Activated CD8-positive, alpha-beta memory T cell treated with anti-CD3 and anti-CD28 coated beads for 24 hours (primary cell): Measurements from ENCODE around the gene NUP37.
"Not testable (repeated sequence)": the region's sequence is repeated elsewhere in the genome, so short reads cannot be mapped to it uniquely, and the experiment has no call there.

Experiments used
- DNase-seq: peaks from one replicate; pipeline ENCODE4 v3.0.0-alpha.2; 2020

Gene NUP37, protein sequence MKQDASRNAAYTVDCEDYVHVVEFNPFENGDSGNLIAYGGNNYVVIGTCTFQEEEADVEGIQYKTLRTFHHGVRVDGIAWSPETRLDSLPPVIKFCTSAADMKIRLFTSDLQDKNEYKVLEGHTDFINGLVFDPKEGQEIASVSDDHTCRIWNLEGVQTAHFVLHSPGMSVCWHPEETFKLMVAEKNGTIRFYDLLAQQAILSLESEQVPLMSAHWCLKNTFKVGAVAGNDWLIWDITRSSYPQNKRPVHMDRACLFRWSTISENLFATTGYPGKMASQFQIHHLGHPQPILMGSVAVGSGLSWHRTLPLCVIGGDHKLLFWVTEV

DNA sequence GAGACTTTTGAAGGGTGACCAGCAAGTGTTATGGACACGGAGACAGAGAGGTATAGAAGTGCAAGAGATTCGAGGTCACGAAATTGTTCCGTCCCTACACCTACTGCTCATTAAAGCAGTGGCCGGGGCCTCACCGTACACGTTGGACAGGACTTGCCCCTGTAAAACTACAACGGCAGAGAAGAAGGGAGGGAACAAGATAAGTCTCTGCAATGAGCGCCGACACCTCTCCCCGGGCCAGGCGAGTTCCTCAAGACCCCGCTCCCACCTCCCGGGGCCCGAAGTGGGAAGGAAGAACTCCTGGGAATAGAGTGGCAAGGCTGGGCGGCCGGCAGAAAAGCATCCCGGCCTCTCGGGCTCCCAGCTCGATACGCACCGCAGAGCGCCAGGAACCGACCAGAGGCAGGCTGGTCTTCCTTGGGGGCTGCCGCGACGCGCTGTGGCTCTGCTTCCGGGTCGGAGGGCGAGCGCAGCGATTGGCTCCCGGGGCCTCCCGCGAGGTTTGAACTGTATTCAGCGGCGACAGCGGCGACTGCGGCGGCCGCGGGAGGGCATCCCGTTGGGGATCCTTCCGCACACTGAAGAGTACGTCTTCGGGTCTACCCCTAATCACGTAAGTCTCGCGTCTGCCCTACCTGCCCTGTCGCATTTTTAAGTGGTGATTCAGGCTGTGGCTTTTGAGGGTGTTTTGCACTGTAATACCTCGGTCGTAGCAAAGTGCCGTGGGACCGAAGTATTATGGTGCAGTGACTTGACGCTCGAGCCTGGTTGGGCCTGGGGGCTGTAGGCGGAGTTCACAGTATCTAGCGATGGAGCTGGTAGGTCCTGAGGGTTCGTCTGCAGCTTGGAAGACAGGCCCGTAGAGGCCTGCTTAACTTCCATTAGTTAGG, at the start of gene NUP37, which contains the start of gene PARPBP:
Gene NUP37 (minus strand): TSS at position 441 of the 890 bp plus-strand sequence. CDS start 1,596 bp downstream, outside the sequence.
Gene PARPBP (plus strand): TSS at position 510 of the 890 bp plus-strand sequence. CDS start 3,706 bp downstream, outside the sequence.
- DNase-seq: peak; percentile 95

DNA sequence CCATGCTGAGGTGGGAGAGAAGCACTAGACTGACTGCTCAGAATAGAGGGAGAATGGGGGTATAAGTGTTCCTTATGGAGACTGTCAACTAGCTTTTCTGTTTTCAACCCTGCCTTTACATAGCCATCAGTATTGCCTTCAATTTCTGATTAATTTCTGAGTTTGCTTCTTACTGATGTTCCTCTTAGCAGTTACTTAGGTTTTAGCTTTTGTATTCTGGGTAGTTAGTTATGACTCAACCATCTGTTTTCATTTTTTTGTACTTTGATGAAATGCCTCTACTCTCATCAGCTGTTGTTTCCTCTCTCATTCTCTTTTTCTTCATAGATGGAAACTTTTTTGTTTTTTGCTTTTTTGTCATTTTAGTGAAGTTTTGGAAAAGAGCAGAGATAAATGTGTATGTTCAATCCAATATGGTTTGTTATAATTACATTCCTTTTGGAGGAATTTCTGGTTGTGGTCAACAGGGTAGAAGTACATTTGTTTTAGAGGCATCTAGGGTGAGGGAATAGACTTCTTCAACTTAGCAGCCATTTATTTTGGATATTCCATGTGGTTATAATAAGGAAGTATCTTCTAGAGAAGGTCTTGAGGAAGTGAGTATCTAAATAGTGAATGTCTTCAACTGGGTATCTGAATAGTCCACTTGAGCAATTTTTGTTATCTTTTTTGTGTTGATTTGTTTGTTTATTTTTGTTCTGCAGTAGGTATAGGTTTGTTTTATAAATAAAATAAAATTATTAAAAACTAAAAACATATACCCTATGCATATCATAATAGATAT, 48.1 kb upstream of the NUP37 start:
- DNase-seq: no peak

DNA sequence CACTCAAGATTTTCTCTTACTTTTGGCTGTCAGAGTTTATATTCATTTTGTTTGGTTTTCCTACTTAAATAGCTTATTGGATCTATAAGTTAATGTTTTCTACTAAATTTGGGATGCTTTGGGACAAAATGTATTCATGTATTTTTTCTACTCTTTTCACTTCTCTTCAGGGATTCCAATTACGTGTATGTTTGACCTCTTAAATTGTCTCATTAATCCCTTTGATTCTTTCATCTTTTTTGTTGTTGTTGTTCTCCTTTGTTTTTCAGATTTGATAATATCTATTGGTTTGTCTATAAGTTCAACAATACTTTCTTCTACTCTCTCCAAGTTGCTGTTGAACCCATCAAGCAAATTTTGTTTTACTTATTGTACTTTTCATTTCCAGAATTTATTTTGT, 43.5 kb upstream of the NUP37 start:
- DNase-seq: no peak

DNA sequence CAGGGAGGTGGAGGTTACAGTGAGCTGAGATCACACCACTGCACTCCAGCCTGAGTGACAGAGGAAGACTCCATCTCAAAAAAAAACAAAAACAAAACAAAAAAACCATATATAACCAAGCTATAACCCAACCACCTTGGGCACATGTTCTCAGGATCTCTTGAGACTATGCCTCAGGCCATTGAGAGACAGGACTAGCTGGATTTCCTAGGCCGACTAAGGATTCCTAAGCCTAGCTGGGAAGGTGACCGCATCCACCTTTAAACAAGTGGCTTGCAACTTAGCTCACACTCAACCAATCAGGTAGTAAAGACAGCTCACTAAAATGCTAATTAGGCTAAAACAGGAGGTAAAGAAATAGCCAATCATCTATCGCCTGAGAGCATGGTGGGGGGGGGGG, 35.3 kb upstream of the NUP37 start:
- DNase-seq: not testable (repeated sequence)

DNA sequence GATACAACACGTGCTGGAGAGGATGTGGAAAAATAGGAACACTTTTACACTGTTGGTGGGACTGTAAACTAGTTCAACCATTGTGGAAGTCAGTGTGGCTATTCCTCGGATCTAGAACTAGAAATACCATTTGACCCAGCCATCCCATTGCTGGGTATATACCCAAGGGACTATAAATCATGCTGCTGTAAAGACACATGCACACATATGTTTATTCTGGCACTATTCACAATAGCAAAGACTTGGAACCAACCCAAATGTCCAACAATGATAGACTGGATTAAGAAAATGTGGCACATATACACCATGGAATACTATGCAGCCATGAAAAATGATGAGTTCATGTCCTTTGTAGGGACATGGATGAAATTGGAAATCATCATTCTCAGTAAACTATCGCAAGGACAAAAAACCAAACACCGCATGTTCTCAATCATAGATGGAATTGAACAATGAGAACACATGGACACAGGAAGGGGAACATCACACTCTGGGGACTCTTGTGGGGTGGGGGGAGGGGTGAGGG, 27.2 kb upstream of the NUP37 start:
- DNase-seq: not testable (repeated sequence)

DNA sequence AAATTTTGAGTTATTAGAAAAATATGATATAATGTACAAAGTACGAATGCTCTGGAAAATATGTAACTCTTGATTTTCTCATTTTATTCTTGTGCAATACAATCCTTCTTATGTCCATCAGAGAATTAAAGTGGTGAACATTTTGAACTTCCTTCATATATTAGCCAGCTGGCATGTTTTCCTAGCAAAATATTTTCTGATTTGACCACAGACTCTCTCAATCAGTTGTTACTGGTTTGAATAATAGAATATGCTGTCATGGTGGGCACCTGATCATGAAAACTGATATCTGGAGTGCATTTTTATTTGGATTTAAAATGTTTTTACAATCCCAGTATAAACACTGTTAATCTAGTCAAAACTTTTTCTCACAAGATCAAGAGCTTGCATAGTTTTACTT, 24.3 kb upstream of the NUP37 start:
- no peak for DNase-seq

DNA sequence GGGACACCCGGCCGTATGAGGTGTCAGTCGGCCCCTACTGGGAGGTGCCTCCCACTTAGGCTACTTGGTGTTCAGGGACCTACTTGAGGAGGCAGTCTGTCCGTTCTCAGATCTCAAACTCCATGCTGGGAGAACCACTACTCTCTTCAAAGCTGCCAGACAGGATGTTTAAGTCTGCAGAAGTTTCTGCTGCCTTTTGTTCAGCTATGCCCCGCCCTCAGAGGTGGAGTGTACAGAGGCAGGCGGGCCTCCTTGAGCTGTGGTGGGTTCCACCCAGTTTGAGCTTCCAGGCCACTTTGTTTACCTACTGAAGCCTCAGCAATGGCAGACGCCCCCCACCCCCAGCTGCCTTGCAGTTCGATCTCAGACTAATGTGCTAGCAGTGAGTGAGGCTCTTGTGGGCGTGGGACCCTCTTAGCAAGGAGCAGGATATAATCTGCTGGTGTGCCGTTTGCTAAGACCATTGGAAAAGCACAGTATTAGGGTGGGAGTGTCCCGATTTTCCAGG, 23.0 kb upstream of the NUP37 start:
- DNase-seq: not testable (repeated sequence)

DNA sequence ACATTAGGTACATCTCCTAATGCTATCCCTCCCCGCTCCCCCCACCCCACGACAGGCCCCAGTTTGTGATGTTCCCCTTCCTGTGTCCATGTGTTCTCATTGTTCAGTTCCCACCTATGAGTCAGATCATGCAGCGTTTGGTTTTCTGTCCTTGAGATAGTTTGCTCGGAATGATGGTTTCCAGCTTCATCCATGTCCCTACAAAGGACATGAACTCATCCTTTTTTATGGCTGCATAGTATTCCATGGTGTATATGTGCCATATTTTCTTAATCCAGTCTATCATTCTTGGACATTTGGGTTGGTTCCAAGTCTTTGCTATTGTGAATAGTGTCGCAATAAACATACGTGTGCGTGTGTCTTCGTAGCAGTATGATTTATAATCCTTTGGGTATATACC, 17.7 kb upstream of the NUP37 start:
- not testable (repeated sequence) for DNase-seq

DNA sequence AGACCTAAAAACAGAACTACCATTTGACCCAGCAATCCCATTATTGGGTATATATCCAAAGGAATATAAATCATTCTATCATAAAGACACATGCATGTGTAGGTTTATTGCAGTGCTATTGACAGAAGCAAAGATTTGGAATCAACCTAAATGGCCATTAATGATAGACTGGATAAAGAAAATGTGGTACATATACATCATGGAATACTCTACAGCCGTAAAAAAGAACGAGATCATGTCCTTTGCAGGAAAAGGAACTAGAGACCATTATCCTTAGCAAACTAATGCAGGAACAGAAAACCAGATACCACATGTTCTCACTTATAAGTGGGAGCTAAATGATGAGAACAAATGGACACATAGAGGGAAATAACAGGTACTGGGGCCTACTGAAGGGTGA, 11.5 kb upstream of the NUP37 start:
- not testable (repeated sequence) for DNase-seq

DNA sequence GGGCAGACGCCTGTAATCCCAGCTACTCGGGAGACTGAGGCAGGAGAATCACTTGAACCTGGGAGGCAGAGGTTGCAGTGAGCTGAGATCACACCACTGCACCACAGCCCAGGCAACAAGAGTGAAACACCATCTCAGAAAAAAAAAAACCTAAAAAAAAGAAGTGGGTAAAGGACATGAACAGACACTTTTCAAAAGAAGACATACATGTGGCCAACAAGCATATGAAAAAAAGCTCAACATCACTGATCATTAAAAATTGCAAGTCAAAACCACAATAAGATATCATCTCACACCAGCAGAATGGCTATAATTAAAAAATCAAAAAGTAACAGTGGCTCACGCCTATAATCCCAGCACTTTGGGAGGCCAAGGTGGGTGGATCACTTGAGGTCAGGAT, 10.8 kb upstream of the NUP37 start:
- not testable (repeated sequence) for DNase-seq

DNA sequence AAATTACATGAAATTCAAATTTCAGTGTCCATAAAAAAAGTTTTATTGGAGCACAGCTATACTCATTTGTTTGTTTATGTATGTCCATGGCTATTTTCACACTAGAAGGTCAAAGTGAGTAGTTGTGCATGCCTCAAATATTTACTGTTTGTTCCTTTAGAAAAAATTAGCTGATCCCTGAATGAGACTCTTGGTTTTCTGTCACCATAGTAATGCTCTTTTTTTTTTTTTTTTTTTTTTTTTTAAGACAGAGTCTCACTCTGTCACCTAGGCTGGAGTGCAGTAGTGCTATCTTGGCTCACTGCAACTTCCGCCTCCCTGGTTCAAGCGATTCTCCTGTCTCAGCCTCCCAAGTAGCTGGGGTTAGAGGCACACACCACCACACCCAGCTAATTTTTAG, 1.4 kb upstream of the NUP37 start:
- DNase-seq: not testable (repeated sequence)

DNA sequence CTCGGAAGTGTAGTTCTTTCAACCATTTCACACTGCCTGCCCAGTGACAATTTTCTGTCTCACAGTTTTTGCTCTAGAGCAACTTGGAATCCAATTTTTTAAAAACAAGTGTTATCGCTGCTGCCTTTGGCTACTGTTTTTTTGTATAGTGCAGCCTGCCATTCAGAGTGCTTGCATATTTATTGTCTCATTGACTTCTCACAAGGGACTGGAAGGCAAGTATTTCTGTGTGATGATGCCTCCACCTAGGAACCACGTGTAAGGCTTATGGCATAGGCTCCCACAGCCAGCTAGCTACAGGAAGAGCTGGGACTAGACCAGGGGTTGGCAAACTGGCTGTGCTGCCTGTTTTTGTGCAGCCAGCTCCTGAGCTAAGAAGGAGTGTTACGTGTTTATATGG, 972 bp upstream of the NUP37 start:
- no peak for DNase-seq

DNA sequence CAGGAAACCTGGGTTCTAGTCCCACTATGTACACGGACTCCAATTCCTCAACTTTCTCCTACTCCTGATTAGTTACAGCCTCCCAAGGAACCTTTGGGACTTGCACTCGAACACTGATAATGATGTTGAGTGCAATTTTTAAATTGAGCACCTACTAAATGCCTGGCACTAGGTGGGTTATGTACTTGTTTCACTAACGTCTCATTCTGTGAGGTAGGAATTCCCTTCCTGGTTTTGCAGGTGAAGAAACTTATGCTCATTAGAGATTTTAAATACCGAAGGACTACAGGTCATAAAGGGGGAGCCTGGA, 605 bp upstream of the NUP37 start:
- DNase-seq: no peak

DNA sequence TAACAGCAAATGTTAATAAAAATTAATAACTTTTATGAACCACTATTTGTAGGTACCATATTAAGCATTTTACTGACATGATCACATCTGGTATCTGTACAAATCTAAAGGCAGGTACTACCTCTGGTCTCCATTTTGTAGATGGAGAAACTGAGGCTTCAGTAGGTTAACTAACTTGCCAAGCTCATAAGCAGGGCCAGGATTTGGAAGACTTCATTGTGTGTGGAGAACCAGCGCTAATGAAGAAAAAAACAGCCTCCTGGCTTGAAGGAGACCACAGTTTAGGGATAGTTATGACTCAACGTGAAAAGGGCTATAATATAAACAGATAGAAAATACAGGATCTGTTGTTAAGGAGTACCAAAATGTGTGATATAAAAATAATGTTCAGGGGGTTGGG, 1.0 kb downstream of the NUP37 start:
- DNase-seq: no peak

DNA sequence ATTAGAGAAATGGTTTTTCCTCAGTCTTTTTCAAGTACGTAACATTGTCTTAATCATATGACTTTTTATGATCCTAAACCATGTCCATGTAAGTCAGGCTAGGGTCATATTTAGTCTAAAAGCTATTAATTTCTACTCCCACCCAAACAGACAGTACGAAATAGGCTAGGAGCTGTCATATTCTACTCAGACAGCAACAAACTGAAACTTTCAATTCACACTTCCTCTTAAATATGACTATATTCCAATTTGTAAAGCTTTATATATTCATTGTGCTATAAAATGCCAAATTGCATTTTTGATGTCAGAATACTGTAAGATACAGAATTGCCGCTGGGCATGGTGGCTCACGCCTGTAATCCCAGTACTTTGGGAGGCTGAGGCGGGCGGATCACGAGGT, 3.5 kb downstream of the NUP37 start:
- no peak for DNase-seq

DNA sequence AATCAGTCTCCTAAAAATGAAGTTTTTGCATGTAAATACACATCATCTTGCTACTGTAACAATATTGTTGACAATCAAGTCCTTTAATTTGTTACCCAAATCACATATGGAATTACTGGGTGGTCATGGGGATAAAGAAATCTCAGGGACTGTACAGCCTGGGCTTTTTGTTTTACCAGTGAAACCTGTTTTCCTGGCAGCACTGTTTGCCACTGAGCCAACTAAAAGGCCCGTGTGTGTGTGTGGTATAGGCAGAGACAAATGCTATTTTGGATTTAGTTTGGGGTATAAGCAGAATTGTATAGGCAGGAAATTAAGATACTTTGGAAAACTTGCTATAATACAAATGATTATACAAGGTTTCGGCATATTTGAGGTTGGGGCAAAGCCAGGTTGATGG, 5.7 kb downstream of the NUP37 start:
- DNase-seq: no peak

DNA sequence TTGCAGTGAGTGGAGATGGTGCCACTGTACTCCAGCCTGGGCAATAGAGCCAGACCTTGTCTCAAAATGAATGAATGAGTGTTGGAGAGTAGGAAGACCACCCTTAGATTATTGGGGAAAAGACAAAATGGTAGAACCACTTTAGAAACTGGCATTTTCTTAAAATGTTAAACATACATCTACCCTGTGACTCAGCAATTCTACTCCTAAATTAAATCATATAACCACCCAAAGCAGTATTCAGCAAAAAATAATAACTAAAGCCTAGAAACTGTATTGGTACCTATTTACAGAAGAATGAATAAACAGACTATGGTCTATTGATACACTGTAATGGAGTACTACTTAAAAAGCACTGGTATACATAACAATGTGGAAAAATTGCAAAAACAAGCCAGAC, 9.1 kb downstream of the NUP37 start:
- DNase-seq: no peak

DNA sequence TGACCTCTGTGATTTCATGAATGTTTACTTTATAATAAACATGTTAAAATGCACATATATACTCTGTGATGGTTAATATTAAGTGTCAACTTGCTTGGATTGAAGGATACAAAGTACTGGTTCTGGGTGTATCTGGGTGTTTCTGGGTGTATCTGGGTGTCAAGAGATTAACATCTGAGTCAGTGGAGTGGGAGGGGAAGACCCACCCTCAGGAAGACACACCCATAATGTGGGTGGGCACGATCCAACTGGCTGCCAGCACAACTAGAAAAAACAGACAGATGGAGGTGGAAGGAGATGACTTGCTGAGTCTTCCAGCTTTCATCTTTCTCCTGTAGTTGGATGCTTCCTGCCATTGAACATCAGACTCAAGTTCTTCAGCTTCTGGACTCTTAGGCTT, 11.9 kb downstream of the NUP37 start:
- DNase-seq: no peak

DNA sequence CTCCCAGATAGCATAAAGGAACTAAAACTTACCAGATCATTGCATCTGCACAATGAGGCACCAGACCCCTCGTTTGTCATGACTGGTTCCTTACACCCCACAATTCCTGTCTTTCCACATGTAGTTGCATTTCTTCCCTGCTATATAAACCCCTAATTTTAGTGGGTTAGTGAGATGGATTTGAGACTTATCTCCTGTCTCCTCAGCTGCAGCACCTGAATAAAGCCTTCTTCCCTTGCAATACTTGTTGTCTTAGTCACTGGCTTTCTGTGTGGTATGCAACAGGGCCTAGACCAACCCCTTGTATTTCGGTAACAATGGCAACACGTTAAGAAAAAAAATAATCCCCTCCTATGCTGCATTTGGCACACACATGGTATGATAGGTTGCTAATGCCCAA, 13.0 kb downstream of the NUP37 start:
- no peak for DNase-seq

DNA sequence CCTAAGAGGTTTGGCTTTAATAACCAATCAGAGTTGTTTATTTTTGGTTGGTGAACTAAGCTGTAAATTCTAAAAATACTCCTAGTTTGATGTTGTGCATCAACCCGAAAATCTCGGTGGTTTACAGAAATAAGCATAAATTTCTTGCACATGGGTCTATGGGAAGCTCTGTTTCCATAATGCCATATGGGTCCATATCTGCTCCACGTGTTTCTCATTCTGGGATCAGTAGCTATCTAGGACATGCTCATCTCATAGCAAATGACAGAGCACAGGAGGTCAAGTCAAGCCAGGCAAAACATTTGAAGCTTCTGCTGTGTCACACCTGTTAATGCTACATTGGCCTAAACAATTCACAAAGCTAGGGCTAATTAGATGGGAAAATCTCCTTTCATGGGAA, 23.1 kb downstream of the NUP37 start:
- no peak for DNase-seq

DNA sequence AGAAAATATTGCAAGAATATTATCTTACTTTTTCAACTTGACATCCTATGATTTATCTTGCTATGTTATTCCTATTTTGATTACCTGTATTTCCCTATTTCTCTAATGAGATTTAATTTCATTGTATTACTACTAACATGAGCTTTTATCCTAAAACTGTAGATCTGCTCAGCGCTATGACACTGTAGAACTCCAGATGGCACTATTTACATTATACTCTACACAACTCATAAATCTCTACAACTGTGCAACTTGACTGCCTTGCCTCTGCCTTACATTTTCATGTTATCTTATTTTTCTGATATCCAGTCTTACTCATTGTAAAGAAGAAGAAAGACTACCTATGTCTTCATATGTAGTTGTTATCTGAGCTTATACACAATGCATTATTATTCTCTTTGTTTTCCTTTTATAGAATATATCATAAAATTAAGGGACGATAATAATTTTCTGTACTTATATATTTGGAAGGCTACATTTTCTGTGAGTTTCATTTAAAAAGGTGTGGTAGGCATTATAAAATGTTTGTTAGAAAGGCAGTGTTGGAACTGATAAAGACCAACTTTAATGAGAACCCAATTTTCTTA, 24.1 kb downstream of the NUP37 start:
- DNase-seq: no peak

DNA sequence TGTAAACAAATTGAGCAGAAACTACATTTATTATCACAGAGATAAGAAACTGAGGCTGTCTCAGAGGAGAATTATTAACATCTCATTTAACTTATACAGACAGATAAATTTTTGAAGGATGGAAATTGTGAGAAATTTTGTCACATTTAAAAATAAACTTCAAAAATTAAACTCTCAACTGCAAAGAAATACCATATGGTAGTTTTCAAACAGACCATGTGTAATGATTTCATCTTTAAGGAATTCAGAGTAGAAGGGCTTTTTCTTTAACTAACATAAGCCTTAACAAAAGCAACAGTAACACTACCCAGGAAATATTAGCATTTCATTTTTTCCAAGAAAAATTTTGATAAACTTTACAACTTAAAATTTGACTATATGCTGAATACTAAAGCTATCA, 26.6 kb downstream of the NUP37 start:
- no peak for DNase-seq
